ENCODE measurements around the gene MIB1. TPM values are rescaled to one million over a fixed set of nuclear protein-coding genes. Genes with fewer than 3 reads are reported as not detected.

The MIB1 gene
- total and polyA plus RNA-seq, 9 of the 15 experiments (the other 6 are each of a cell fraction or from before 2014, with no cell fraction given), result 7.2 to 43.8 (median 23.2) TPM

GRCh38 chr18:21740538-21741311, at the start of gene MIB1 (continued):
- TF ChIP-seq, protein P1, sequence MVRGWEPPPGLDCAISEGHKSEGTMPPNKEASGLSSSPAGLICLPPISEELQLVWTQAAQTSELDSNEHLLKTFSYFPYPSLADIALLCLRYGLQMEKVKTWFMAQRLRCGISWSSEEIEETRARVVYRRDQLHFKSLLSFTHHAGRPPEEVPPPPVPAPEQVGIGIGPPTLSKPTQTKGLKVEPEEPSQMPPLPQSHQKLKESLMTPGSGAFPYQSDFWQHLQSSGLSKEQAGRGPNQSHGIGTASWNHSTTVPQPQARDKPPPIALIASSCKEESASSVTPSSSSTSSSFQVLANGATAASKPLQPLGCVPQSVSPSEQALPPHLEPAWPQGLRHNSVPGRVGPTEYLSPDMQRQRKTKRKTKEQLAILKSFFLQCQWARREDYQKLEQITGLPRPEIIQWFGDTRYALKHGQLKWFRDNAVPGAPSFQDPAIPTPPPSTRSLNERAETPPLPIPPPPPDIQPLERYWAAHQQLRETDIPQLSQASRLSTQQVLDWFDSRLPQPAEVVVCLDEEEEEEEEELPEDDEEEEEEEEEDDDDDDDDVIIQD (CRISPR knock-in tag; IDR thresholded peaks at IDR 0.05), result no peak
- TF ChIP-seq MED1 (CRISPR knock-in tag; IDR thresholded peaks at IDR 0.05; ENCODE audit: borderline replicate concordance) (no peak), HDAC8 (tag; IDR thresholded peaks at IDR 0.05) (no peak), NR2C2 (CRISPR knock-in tag; IDR thresholded peaks at IDR 0.05) (no peak), NR2C2 (tag; IDR thresholded peaks at IDR 0.05) (no peak), ZNF197 (CRISPR knock-in tag; IDR thresholded peaks at IDR 0.05; ENCODE audit: low read depth) (0 out of 2 replicates have a peak, but pooled peaks have one; percentile 18), OTX1 (CRISPR knock-in tag; IDR thresholded peaks at IDR 0.05) (no peak), NRF1 (conservative IDR thresholded peaks at IDR 0.05 in 1 of 2, IDR thresholded peaks at IDR 0.05 in 1 of 2) (peak; percentile 98 to 99), NELFE (IDR thresholded peaks at IDR 0.05; ENCODE audit: insufficient read depth, insufficient read length) (no peak), MNT (conservative IDR thresholded peaks at IDR 0.05) (0 out of 4 replicates have a peak, but pooled peaks of 1 of the 2 experiments have one; percentile 4), NFXL1 (CRISPR knock-in tag; IDR thresholded peaks at IDR 0.05) (no peak), CBFB (CRISPR knock-in tag; IDR thresholded peaks at IDR 0.05) (no peak), HNRNPLL (IDR thresholded peaks at IDR 0.05; ENCODE audit: low read depth, low read length, poor library complexity, severe bottlenecking) (peak; percentile 39), GABPA (tag; conservative IDR thresholded peaks at IDR 0.05; ENCODE audit: low read depth) (peak; percentile 40; the same call in 1 of the 2 replicates)
- TF ChIP-seq, protein P2, sequence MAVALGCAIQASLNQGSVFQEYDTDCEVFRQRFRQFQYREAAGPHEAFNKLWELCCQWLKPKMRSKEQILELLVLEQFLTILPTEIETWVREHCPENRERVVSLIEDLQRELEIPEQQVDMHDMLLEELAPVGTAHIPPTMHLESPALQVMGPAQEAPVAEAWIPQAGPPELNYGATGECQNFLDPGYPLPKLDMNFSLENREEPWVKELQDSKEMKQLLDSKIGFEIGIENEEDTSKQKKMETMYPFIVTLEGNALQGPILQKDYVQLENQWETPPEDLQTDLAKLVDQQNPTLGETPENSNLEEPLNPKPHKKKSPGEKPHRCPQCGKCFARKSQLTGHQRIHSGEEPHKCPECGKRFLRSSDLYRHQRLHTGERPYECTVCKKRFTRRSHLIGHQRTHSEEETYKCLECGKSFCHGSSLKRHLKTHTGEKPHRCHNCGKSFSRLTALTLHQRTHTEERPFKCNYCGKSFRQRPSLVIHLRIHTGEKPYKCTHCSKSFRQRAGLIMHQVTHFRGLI (CRISPR knock-in tag; IDR thresholded peaks at IDR 0.05), result no peak
- TF ChIP-seq, protein P3, sequence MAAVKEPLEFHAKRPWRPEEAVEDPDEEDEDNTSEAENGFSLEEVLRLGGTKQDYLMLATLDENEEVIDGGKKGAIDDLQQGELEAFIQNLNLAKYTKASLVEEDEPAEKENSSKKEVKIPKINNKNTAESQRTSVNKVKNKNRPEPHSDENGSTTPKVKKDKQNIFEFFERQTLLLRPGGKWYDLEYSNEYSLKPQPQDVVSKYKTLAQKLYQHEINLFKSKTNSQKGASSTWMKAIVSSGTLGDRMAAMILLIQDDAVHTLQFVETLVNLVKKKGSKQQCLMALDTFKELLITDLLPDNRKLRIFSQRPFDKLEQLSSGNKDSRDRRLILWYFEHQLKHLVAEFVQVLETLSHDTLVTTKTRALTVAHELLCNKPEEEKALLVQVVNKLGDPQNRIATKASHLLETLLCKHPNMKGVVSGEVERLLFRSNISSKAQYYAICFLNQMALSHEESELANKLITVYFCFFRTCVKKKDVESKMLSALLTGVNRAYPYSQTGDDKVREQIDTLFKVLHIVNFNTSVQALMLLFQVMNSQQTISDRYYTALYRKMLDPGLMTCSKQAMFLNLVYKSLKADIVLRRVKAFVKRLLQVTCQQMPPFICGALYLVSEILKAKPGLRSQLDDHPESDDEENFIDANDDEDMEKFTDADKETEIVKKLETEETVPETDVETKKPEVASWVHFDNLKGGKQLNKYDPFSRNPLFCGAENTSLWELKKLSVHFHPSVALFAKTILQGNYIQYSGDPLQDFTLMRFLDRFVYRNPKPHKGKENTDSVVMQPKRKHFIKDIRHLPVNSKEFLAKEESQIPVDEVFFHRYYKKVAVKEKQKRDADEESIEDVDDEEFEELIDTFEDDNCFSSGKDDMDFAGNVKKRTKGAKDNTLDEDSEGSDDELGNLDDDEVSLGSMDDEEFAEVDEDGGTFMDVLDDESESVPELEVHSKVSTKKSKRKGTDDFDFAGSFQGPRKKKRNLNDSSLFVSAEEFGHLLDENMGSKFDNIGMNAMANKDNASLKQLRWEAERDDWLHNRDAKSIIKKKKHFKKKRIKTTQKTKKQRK (IDR thresholded peaks at IDR 0.05; ENCODE audit: borderline replicate concordance, low read depth, low read length), result no peak
- TF ChIP-seq, protein P4, sequence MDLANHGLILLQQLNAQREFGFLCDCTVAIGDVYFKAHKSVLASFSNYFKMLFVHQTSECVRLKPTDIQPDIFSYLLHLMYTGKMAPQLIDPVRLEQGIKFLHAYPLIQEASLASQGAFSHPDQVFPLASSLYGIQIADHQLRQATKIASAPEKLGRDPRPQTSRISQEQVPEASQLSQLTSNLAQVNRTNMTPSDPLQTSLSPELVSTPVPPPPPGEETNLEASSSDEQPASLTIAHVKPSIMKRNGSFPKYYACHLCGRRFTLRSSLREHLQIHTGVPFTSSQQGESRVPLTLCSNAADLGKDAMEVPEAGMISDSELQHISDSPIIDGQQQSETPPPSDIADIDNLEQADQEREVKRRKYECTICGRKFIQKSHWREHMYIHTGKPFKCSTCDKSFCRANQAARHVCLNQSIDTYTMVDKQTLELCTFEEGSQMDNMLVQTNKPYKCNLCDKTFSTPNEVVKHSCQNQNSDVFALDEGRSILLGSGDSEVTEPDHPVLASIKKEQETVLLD (IDR thresholded peaks at IDR 0.05), result peak; percentile 97
